GM10266 (cell line): ENCODE results near the gene ITGAX.

ENCODE experiments used
- DNase-seq: peaks from one replicate; pipeline ENCODE4 v3.0.0; 2012; ENCODE audit errors: extremely low spot score
- CTCF ChIP-seq: IDR thresholded peaks from 2 replicates; pipeline ENCODE4 v1.5.1; 2012; ENCODE audit warnings: mild to moderate bottlenecking, low read depth; ENCODE audit not compliant: control insufficient read depth, insufficient read depth; ENCODE audit errors: missing control alignments

ITGAX gene

GRCh38 chr16:31402687-31403086 lies 47.7 kb downstream of the ITGAX start:
- TF ChIP-seq CTCF = no peak
- DNase-seq = no peak

- no peak for DNase-seq
- TF ChIP-seq CTCF = no peak
Measured at GRCh38 chr16:31403590-31404352, 48.8 kb downstream of the ITGAX start.

- DNase-seq = no peak
- TF ChIP-seq CTCF = no peak
Measured at GRCh38 chr16:31404353-31405064, 49.5 kb downstream of the ITGAX start.

GRCh38 chr16:31407406-31407805 lies 52.4 kb downstream of the ITGAX start:
- DNase-seq = no peak

GRCh38 chr16:31409433-31409832 lies 54.5 kb downstream of the ITGAX start:
- DNase-seq = no peak
- no peak for TF ChIP-seq CTCF

More at GRCh38 chr16:31407406-31407805, 52.4 kb downstream of the ITGAX start:
- no peak for TF ChIP-seq CTCF

GRCh38 chr16:31410082-31410481 lies 55.1 kb downstream of the ITGAX start:
- no peak for TF ChIP-seq CTCF
- DNase-seq = no peak
